ENCODE measurements around the gene WDFY1. TPM values are rescaled to one million over a fixed set of nuclear protein-coding genes. Genes with fewer than 3 reads are reported as not detected.
A peak's percentile ranks its signal among the peaks of the same experiment; 100 is the strongest.

WDFY1 gene
- total and polyA plus RNA-seq, 2 experiments from 2014 or later = 54.5 to 127 TPM

DNA sequence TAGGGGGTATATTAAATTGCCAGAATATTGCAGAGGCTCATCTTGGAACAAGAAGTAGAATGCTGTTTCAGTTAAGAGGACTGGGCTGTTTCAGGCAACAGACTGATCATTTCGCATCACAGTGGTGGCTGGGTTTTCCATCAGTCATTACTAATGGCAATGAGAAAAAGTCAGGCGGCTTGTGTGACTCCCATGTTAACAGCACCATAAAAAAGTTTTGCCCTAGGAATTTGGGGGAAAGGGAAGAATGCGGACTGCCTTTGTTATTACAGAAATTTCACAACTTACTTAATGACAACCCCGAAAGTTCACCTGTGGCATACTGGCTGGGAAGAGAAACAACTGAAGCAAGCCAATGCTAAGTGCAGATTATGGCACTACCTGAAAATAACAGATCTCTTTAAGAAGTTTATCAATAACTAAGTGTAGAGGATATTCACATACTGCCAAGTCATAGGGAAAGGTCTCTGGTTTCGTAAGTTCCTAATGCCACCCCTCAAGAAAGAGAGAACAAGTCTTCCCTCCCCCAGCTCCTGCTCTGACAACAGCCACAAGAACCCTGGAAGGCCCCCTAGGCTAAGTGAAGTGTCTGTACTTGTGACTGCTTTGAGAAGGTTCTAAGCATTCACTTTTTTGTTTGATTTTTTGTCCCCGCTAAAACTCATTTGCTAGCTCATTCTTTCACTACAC lies 67.3 kb downstream of the WDFY1 start:
- no peak for ATAC-seq
- no peaks in the 10 kb centered on the region for H3K4me1 ChIP-seq (ENCODE audit: insufficient read depth)
- 0 out of 2 replicates have a peak overlapping the region, but pooled peaks have one; percentile 45 for H3K27ac ChIP-seq (ENCODE audit: low read depth)
- H3K9me3 Mint-ChIP-seq = no peaks in the 10 kb centered on the region
- H4K20me1 ChIP-seq (replicated peaks; ENCODE audit: insufficient read depth) = peaks cover 3% of the 10 kb centered on the region; the same call in 1 of the 2 replicates
- no peak overlapping the region for H3K4me3 ChIP-seq
- peak overlapping the region; percentile 34; the same call in 1 of the 2 replicates for H3K27ac Mint-ChIP-seq
- no peak overlapping the region for H3K4me2 ChIP-seq
- H3K27me3 ChIP-seq (ENCODE audit: insufficient read depth) = no peaks in the 10 kb centered on the region
- no peaks in the 10 kb centered on the region for H3K79me2 ChIP-seq (replicated peaks; ENCODE audit: insufficient read depth)
- no peaks in the 10 kb centered on the region for H3K27me3 Mint-ChIP-seq (ENCODE audit: insufficient read depth, low read depth, poor library complexity)
- H3K9me2 ChIP-seq (ENCODE audit: insufficient read depth) = no peaks in the 10 kb centered on the region
- H3K36me3 Mint-ChIP-seq (ENCODE audit: low read depth) = peaks cover 65% of the 10 kb centered on the region
- no peak for TF ChIP-seq EZH2 (IDR thresholded peaks at IDR 0.05; ENCODE audit: low read depth, unreplicated experiment)
- no peak for TF ChIP-seq JUNB (IDR thresholded peaks at IDR 0.05; ENCODE audit: unreplicated experiment)
- no peak for TF ChIP-seq CREB1 (CRISPR knock-in tag; IDR thresholded peaks at IDR 0.05; ENCODE audit: low read depth)
- no peak for TF ChIP-seq POLR2AphosphoS5 (IDR thresholded peaks at IDR 0.05; ENCODE audit: low read depth)
- TF ChIP-seq EZH2phosphoT487 (IDR thresholded peaks at IDR 0.05; ENCODE audit: unreplicated experiment) = no peak
- no peak for TF ChIP-seq STAT1 (IDR thresholded peaks at IDR 0.05; ENCODE audit: unreplicated experiment)
- TF ChIP-seq, protein P1, sequence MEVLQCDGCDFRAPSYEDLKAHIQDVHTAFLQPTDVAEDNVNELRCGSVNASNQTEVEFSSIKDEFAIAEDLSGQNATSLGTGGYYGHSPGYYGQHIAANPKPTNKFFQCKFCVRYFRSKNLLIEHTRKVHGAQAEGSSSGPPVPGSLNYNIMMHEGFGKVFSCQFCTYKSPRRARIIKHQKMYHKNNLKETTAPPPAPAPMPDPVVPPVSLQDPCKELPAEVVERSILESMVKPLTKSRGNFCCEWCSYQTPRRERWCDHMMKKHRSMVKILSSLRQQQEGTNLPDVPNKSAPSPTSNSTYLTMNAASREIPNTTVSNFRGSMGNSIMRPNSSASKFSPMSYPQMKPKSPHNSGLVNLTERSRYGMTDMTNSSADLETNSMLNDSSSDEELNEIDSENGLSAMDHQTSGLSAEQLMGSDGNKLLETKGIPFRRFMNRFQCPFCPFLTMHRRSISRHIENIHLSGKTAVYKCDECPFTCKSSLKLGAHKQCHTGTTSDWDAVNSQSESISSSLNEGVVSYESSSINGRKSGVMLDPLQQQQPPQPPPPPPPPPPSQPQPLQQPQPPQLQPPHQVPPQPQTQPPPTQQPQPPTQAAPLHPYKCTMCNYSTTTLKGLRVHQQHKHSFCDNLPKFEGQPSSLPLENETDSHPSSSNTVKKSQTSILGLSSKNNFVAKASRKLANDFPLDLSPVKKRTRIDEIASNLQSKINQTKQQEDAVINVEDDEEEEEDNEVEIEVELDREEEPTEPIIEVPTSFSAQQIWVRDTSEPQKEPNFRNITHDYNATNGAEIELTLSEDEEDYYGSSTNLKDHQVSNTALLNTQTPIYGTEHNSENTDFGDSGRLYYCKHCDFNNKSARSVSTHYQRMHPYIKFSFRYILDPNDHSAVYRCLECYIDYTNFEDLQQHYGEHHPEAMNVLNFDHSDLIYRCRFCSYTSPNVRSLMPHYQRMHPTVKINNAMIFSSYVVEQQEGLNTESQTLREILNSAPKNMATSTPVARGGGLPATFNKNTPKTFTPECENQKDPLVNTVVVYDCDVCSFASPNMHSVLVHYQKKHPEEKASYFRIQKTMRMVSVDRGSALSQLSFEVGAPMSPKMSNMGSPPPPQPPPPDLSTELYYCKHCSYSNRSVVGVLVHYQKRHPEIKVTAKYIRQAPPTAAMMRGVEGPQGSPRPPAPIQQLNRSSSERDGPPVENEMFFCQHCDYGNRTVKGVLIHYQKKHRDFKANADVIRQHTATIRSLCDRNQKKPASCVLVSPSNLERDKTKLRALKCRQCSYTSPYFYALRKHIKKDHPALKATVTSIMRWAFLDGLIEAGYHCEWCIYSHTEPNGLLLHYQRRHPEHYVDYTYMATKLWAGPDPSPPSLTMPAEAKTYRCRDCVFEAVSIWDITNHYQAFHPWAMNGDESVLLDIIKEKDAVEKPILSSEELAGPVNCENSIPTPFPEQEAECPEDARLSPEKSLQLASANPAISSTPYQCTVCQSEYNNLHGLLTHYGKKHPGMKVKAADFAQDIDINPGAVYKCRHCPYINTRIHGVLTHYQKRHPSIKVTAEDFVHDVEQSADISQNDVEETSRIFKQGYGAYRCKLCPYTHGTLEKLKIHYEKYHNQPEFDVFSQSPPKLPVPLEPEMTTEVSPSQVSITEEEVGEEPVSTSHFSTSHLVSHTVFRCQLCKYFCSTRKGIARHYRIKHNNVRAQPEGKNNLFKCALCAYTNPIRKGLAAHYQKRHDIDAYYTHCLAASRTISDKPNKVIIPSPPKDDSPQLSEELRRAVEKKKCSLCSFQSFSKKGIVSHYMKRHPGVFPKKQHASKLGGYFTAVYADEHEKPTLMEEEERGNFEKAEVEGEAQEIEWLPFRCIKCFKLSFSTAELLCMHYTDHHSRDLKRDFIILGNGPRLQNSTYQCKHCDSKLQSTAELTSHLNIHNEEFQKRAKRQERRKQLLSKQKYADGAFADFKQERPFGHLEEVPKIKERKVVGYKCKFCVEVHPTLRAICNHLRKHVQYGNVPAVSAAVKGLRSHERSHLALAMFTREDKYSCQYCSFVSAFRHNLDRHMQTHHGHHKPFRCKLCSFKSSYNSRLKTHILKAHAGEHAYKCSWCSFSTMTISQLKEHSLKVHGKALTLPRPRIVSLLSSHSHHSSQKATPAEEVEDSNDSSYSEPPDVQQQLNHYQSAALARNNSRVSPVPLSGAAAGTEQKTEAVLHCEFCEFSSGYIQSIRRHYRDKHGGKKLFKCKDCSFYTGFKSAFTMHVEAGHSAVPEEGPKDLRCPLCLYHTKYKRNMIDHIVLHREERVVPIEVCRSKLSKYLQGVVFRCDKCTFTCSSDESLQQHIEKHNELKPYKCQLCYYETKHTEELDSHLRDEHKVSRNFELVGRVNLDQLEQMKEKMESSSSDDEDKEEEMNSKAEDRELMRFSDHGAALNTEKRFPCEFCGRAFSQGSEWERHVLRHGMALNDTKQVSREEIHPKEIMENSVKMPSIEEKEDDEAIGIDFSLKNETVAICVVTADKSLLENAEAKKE (CRISPR knock-in tag; IDR thresholded peaks at IDR 0.05) = no peak
- no peak for TF ChIP-seq ZNF331 (CRISPR knock-in tag; IDR thresholded peaks at IDR 0.05; ENCODE audit: low read depth)
- TF ChIP-seq, protein P2, sequence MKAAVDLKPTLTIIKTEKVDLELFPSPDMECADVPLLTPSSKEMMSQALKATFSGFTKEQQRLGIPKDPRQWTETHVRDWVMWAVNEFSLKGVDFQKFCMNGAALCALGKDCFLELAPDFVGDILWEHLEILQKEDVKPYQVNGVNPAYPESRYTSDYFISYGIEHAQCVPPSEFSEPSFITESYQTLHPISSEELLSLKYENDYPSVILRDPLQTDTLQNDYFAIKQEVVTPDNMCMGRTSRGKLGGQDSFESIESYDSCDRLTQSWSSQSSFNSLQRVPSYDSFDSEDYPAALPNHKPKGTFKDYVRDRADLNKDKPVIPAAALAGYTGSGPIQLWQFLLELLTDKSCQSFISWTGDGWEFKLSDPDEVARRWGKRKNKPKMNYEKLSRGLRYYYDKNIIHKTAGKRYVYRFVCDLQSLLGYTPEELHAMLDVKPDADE (IDR thresholded peaks at IDR 0.05) = no peak
- TF ChIP-seq NANOG (IDR thresholded peaks at IDR 0.05; ENCODE audit: borderline replicate concordance) = no peak
- TF ChIP-seq, protein P3, sequence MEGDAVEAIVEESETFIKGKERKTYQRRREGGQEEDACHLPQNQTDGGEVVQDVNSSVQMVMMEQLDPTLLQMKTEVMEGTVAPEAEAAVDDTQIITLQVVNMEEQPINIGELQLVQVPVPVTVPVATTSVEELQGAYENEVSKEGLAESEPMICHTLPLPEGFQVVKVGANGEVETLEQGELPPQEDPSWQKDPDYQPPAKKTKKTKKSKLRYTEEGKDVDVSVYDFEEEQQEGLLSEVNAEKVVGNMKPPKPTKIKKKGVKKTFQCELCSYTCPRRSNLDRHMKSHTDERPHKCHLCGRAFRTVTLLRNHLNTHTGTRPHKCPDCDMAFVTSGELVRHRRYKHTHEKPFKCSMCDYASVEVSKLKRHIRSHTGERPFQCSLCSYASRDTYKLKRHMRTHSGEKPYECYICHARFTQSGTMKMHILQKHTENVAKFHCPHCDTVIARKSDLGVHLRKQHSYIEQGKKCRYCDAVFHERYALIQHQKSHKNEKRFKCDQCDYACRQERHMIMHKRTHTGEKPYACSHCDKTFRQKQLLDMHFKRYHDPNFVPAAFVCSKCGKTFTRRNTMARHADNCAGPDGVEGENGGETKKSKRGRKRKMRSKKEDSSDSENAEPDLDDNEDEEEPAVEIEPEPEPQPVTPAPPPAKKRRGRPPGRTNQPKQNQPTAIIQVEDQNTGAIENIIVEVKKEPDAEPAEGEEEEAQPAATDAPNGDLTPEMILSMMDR (conservative IDR thresholded peaks at IDR 0.05; ENCODE audit: low read depth in 2 of 2) = no peak
- TF ChIP-seq, protein P4, sequence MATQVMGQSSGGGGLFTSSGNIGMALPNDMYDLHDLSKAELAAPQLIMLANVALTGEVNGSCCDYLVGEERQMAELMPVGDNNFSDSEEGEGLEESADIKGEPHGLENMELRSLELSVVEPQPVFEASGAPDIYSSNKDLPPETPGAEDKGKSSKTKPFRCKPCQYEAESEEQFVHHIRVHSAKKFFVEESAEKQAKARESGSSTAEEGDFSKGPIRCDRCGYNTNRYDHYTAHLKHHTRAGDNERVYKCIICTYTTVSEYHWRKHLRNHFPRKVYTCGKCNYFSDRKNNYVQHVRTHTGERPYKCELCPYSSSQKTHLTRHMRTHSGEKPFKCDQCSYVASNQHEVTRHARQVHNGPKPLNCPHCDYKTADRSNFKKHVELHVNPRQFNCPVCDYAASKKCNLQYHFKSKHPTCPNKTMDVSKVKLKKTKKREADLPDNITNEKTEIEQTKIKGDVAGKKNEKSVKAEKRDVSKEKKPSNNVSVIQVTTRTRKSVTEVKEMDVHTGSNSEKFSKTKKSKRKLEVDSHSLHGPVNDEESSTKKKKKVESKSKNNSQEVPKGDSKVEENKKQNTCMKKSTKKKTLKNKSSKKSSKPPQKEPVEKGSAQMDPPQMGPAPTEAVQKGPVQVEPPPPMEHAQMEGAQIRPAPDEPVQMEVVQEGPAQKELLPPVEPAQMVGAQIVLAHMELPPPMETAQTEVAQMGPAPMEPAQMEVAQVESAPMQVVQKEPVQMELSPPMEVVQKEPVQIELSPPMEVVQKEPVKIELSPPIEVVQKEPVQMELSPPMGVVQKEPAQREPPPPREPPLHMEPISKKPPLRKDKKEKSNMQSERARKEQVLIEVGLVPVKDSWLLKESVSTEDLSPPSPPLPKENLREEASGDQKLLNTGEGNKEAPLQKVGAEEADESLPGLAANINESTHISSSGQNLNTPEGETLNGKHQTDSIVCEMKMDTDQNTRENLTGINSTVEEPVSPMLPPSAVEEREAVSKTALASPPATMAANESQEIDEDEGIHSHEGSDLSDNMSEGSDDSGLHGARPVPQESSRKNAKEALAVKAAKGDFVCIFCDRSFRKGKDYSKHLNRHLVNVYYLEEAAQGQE (IDR thresholded peaks at IDR 0.05; ENCODE audit: unreplicated experiment) = no peak
- no peak for TF ChIP-seq ZNF114 (CRISPR knock-in tag; IDR thresholded peaks at IDR 0.05)
- no peak overlapping the region for H2AFZ ChIP-seq
- H3K36me3 ChIP-seq (ENCODE audit: insufficient read depth) = peaks cover 38% of the 10 kb centered on the region
- H3F3A ChIP-seq (replicated peaks; ENCODE audit: low read depth) = no peaks in the 10 kb centered on the region
- H3K4me3 Mint-ChIP-seq = no peak overlapping the region
- no peak for DNase-seq (ENCODE audit: low spot score)
- no peaks in the 10 kb centered on the region; the same call in 2 of the 3 replicates for H3K4me1 Mint-ChIP-seq

Measured in GM23338 (cell line).